Gastroesophageal sphincter (tissue), 4 donors: ENCODE data around the gene RABL6. TPM values are rescaled to one million over a fixed set of nuclear protein-coding genes. Genes with fewer than 3 reads are reported as not detected.

ENCODE experiments used
- ATAC-seq: fragments of 150-250 bp; one replicate; pipeline ENCODE4 v1.9.1; 2016; ENCODE audit warnings: mild to moderate bottlenecking, moderate library complexity
- H3K27ac ChIP-seq, 4 donors: fragments of 200-600 bp; sonication (generic) in 3 of 4; 1 replicate in 3 of 4; 2 replicates in 1 of 4; pipeline ENCODE4 v1.5.1; 2016 to 2019
- H3K27me3 ChIP-seq: fragments of 200-600 bp; sonication (generic); one replicate; pipeline ENCODE4 v1.5.1; 2019
- H3K36me3 ChIP-seq, 2 donors: fragments of 200-600 bp; sonication (generic); one replicate each; pipeline ENCODE4 v1.5.1; 2019; ENCODE audit warnings: control low read depth in 1 of 2
- H3K4me1 ChIP-seq, 3 donors: fragments of 200-600 bp; sonication (generic); 1 replicate in 2 of 3; 2 replicates in 1 of 3; pipeline ENCODE4 v1.5.1; 2016 to 2019; ENCODE audit warnings: control low read depth in 2 of 3
- H3K4me3 ChIP-seq, 2 donors: fragments of 200-600 bp; sonication (generic); one replicate each; pipeline ENCODE4 v1.5.1; 2019; ENCODE audit warnings: mild to moderate bottlenecking in 1 of 2, moderate library complexity in 1 of 2
- H3K9me3 ChIP-seq, 3 donors: fragments of 200-600 bp; sonication (generic); one replicate each; pipeline ENCODE4 v1.5.1; 2017 to 2019; ENCODE audit warnings: control low read depth in 2 of 3
- CTCF ChIP-seq, 4 experiments: fragments of 200-600 bp in 2 of 4; fragments of 450-650 bp in 2 of 4; sonication (generic) in 1 of 4; IDR thresholded peaks; one replicate each; pipeline ENCODE4 v1.5.1; 2017 to 2019; ENCODE audit warnings: antibody characterized with exemption in 4 of 4, mild to moderate bottlenecking in 2 of 4, moderate library complexity in 2 of 4
- EP300 ChIP-seq: sonication (generic); formaldehyde crosslinking; IDR thresholded peaks from one replicate; pipeline ENCODE4 v1.6.1; 2017; ENCODE audit warnings: antibody characterized with exemption, mild to moderate bottlenecking
- POLR2A ChIP-seq, 2 donors: fragments of 450-650 bp; IDR thresholded peaks; one replicate each; pipeline ENCODE4 v1.6.1; 2017; ENCODE audit warnings: antibody characterized with exemption in 2 of 2, mild to moderate bottlenecking in 2 of 2, moderate library complexity in 1 of 2
- POLR2AphosphoS5 ChIP-seq: sonication (generic); formaldehyde crosslinking; IDR thresholded peaks from one replicate; pipeline ENCODE4 v1.6.1; 2017; ENCODE audit warnings: antibody characterized with exemption
- WGBS, 2 donors: methylation state at CpG; one replicate each; pipeline ENCODE4 v1.1.5; 2018; ENCODE audit warnings: low coverage in 1 of 2; 5-methylcytosine and 5-hydroxymethylcytosine counted together
- total RNA-seq, 4 donors: library from RNA; depleted of rRNA; stranded (reverse); fragments of >200 nt; gene quantifications; one replicate each; pipeline ENCODE4 v1.1.0, GENCODE V29; 2016

The RABL6 gene
- total RNA-seq, 4 donors from 2014 or later = 54.8 to 109 (median 71.2) TPM

- ATAC-seq = no peak
- no peak overlapping the region for H3K4me3 ChIP-seq
- peaks cover 0 to 75% of the 10 kb centered on the region in 2 donors for H3K36me3 ChIP-seq
- H3K9me3 ChIP-seq = no peaks in the 10 kb centered on the region
- no peaks in the 10 kb centered on the region for H3K27me3 ChIP-seq
- 86 to 95% methylated on average over 8 to 9 of the region's 44 CpGs for WGBS, 2 donors
- H3K4me1 ChIP-seq = peaks cover 0 to 21% (median 0%) of the 10 kb centered on the region in 3 donors
- H3K27ac ChIP-seq = no peak overlapping the region
- TF ChIP-seq CTCF (IDR thresholded peaks at IDR 0.05) = no peak
- no peak for TF ChIP-seq POLR2AphosphoS5
- no peak for TF ChIP-seq POLR2A (IDR thresholded peaks at IDR 0.05)
- TF ChIP-seq EP300 = no peak
These were observed 17.8 kb downstream of the RABL6 start for GRCh38 chr9:136825295-136826187.

- no CpG with 5 or more reads among the region's 17 CpGs for WGBS, 2 donors
- TF ChIP-seq POLR2A (IDR thresholded peaks at IDR 0.05) (no peak), POLR2AphosphoS5 (no peak), CTCF (IDR thresholded peaks at IDR 0.05) (no peak), EP300 (no peak)
- no peaks in the 10 kb centered on the region for H3K9me3 ChIP-seq
- H3K4me1 ChIP-seq = peaks cover 0 to 14% (median 0%) of the 10 kb centered on the region in 3 donors
- no peak for ATAC-seq
- H3K4me3 ChIP-seq = no peak overlapping the region
- H3K27me3 ChIP-seq = no peaks in the 10 kb centered on the region
- H3K27ac ChIP-seq = no peak overlapping the region
- peaks cover 0 to 81% of the 10 kb centered on the region in 2 donors for H3K36me3 ChIP-seq
These were observed 18.4 kb downstream of the RABL6 start for GRCh38 chr9:136826188-136826541.

GRCh38 chr9:136826703-136827582 is 19.2 kb downstream of the RABL6 start:
- WGBS, 2 donors = 80 to 87% methylated on average over 1 to 5 of the region's 24 CpGs

GRCh38 chr9:136827794-136828473 is 20.2 kb downstream of the RABL6 start:
- Histone ChIP-seq H3K27me3 (no peaks in the 10 kb centered on the region), H3K36me3 (peaks cover 0 to 99% of the 10 kb centered on the region in 2 donors), H3K27ac (no peak overlapping the region), H3K9me3 (no peaks in the 10 kb centered on the region), H3K4me1 (no peaks in the 10 kb centered on the region), H3K4me3 (no peak overlapping the region)
- 88 to 100% methylated on average over 2 to 3 of the region's 14 CpGs for WGBS, 2 donors
- no peak for TF ChIP-seq POLR2A (IDR thresholded peaks at IDR 0.05)
- no peak for TF ChIP-seq POLR2AphosphoS5
- no peak for TF ChIP-seq EP300
- TF ChIP-seq CTCF (IDR thresholded peaks at IDR 0.05) = no peak
- no peak for ATAC-seq

More at GRCh38 chr9:136826703-136827582, 19.2 kb downstream of the RABL6 start:
- TF ChIP-seq EP300 = no peak
- no peak for TF ChIP-seq CTCF (IDR thresholded peaks at IDR 0.05)
- no peak for TF ChIP-seq POLR2A (IDR thresholded peaks at IDR 0.05)
- TF ChIP-seq POLR2AphosphoS5 = no peak
- no peaks in the 10 kb centered on the region for H3K27me3 ChIP-seq
- H3K36me3 ChIP-seq = peaks cover 0 to 89% of the 10 kb centered on the region in 2 donors
- peaks cover 0 to 7% (median 0%) of the 10 kb centered on the region in 3 donors for H3K4me1 ChIP-seq
- H3K27ac ChIP-seq = no peak overlapping the region
- H3K9me3 ChIP-seq = no peaks in the 10 kb centered on the region
- ATAC-seq = no peak
- no peak overlapping the region for H3K4me3 ChIP-seq
